ENCODE data around the gene PGP. TPM values are rescaled to one million over a fixed set of nuclear protein-coding genes. Genes with fewer than 3 reads are reported as not detected.

The PGP gene
- polyA plus RNA-seq, 2 of the 4 experiments (the other 2 are of a cell fraction): 13.9 to 33.7 TPM

DNA sequence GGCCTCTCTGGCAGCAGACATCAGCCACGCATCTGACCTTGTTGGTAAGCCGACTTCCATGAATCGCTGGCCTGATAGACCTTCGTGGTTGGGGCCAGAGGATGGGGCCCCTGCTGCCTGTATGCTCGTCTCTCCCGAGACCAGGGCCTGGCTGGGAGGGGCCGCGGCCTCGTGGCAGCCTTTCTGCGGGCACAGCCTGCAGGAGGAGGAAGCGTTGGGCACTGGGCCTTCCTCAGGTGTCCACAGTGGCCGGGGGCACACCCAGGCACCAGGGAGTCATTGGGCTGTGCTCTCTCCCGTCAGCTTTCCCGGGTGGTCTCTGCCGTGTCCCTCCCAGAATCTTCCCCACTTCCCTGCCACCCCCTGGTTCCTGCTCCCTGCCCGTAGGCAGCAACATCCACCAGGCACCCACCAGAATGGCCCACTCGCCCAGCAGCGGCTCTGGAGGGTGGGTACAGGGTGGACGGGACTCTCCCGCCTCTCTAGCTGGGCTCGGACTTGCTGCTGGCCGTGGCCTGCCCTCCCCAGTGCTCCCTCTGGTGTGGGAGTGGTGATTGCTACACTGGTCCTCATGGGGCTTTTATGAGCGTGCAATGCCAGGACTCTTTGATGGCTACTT is 15.1 kb upstream of the PGP start:
- ChIA-PET CTCF (interaction anchor here (2.3 kb wide), 1 partner anchor 35 kb away, joined by 7 read pairs; no protein-coding TSS in a partner anchor), POLR2A (no interaction called here)
- no peak overlapping the region for H3K4me3 ChIP-seq
- no peaks in the 10 kb centered on the region for H3K9me3 ChIP-seq
- H3K27ac ChIP-seq: no peak overlapping the region
- no peak overlapping the region for H3K4me2 ChIP-seq
- ATAC-seq: no peak
- peaks cover 21% of the 10 kb centered on the region for H3K4me1 ChIP-seq
- DNase-seq (ENCODE audit: low read depth in 1 of 2, low spot score in 1 of 2): no peak
- TF ChIP-seq EHF (CRISPR knock-in tag; IDR thresholded peaks at IDR 0.05): no peak
- TF ChIP-seq TP53 (CRISPR knock-in tag; IDR thresholded peaks at IDR 0.05): no peak
- no peak for TF ChIP-seq ZFP36 (IDR thresholded peaks at IDR 0.05; ENCODE audit: borderline replicate concordance, partially characterized antibody)
- TF ChIP-seq, protein P1, sequence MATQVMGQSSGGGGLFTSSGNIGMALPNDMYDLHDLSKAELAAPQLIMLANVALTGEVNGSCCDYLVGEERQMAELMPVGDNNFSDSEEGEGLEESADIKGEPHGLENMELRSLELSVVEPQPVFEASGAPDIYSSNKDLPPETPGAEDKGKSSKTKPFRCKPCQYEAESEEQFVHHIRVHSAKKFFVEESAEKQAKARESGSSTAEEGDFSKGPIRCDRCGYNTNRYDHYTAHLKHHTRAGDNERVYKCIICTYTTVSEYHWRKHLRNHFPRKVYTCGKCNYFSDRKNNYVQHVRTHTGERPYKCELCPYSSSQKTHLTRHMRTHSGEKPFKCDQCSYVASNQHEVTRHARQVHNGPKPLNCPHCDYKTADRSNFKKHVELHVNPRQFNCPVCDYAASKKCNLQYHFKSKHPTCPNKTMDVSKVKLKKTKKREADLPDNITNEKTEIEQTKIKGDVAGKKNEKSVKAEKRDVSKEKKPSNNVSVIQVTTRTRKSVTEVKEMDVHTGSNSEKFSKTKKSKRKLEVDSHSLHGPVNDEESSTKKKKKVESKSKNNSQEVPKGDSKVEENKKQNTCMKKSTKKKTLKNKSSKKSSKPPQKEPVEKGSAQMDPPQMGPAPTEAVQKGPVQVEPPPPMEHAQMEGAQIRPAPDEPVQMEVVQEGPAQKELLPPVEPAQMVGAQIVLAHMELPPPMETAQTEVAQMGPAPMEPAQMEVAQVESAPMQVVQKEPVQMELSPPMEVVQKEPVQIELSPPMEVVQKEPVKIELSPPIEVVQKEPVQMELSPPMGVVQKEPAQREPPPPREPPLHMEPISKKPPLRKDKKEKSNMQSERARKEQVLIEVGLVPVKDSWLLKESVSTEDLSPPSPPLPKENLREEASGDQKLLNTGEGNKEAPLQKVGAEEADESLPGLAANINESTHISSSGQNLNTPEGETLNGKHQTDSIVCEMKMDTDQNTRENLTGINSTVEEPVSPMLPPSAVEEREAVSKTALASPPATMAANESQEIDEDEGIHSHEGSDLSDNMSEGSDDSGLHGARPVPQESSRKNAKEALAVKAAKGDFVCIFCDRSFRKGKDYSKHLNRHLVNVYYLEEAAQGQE (IDR thresholded peaks at IDR 0.05): no peak
- TF ChIP-seq, protein P2, sequence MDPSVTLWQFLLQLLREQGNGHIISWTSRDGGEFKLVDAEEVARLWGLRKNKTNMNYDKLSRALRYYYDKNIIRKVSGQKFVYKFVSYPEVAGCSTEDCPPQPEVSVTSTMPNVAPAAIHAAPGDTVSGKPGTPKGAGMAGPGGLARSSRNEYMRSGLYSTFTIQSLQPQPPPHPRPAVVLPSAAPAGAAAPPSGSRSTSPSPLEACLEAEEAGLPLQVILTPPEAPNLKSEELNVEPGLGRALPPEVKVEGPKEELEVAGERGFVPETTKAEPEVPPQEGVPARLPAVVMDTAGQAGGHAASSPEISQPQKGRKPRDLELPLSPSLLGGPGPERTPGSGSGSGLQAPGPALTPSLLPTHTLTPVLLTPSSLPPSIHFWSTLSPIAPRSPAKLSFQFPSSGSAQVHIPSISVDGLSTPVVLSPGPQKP (IDR thresholded peaks at IDR 0.05; ENCODE audit: low read depth, low read length): no peak
- no peak for TF ChIP-seq CHD2 (IDR thresholded peaks at IDR 0.05; ENCODE audit: low read length, partially characterized antibody)
- WGBS (ENCODE audit: missing lambda C conversion rate): 95% methylated on average over 12 of the region's 23 CpGs
- FAIRE-seq: no peak

DNA sequence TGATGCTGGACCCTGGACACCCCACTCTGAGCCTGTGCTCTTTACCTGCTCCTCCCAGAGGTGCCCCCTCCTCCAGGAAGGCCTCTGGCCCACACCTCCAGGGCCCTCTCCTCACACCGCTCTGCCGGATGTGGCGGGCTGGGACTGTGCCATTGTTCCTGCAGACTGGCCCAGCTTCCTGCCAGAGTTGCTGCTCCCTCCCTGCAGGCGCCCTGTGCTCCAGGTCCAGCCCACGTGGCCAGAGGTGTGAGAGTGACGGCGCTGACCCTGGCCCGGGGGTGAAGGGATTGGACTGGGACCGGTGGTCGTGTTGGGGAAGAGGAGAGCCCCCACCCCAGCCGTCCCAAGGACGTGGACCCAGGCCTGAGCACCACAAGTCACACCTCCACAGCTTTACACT is 14.5 kb upstream of the PGP start:
- Histone ChIP-seq H3K4me1 (peaks cover 25% of the 10 kb centered on the region), H3K4me3 (no peak overlapping the region), H3K4me2 (no peak overlapping the region), H3K27ac (no peak overlapping the region), H3K9me3 (no peaks in the 10 kb centered on the region)
- CTCF ChIA-PET: interaction anchor here (2.3 kb wide), 1 partner anchor 34 kb away, joined by 7 read pairs; no protein-coding TSS in a partner anchor
- no peak for DNase-seq (ENCODE audit: low read depth in 1 of 2, low spot score in 1 of 2)
- TF ChIP-seq HOXB5 (CRISPR knock-in tag; IDR thresholded peaks at IDR 0.05): no peak
- no peak for TF ChIP-seq RFX5 (IDR thresholded peaks at IDR 0.05)
- FAIRE-seq: no peak
- POLR2A ChIA-PET: no interaction called here
- WGBS (ENCODE audit: missing lambda C conversion rate): 95% methylated on average over 11 of the region's 12 CpGs
- ATAC-seq: no peak

DNA sequence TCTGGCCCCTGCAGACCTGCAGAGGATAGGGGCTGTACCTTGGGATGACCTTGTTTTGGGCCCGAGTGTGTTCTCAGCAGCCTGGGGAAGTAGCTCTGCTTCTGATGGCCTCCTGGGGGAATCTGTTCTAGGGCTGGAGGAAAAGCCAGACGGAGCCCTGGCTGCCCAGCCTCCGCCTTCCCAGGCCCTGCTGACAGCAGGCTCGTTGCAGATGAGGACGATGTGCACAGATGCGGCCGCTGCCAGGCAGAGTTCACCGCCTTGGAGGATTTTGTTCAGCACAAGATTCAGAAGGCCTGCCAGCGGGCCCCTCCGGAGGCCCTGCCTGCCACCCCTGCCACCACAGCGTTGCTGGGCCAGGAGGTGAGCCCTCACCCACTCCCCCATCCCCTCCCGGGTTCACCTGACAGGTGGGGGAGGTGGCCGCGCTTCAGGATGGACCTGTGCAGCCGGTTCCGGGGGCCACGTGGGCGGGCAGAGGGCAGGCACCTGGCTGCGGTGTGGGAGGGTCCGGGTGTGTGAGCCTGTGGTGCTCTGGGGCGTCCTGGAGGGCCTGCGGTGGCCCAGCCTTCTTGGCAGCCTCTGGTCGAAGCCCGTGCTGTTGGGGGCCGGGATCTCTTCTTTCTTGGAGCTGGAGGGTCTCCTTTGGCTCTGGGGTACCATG is 13.7 kb upstream of the PGP start:
- ATAC-seq (no peak), DNase-seq (ENCODE audit: low read depth in 1 of 2, low spot score in 1 of 2) (no peak), FAIRE-seq (no peak)
- no peak overlapping the region for H3K27ac ChIP-seq
- no peak overlapping the region for H3K4me3 ChIP-seq
- H3K9me3 ChIP-seq: no peaks in the 10 kb centered on the region
- peaks cover 25% of the 10 kb centered on the region for H3K4me1 ChIP-seq
- no peak for TF ChIP-seq ZNF302 (CRISPR knock-in tag; IDR thresholded peaks at IDR 0.05)
- no peak for TF ChIP-seq HOXB5 (CRISPR knock-in tag; IDR thresholded peaks at IDR 0.05)
- TF ChIP-seq SREBF2 (IDR thresholded peaks at IDR 0.05): no peak
- no peak for TF ChIP-seq TFCP2L1 (CRISPR knock-in tag; IDR thresholded peaks at IDR 0.05)
- TF ChIP-seq, protein P3, sequence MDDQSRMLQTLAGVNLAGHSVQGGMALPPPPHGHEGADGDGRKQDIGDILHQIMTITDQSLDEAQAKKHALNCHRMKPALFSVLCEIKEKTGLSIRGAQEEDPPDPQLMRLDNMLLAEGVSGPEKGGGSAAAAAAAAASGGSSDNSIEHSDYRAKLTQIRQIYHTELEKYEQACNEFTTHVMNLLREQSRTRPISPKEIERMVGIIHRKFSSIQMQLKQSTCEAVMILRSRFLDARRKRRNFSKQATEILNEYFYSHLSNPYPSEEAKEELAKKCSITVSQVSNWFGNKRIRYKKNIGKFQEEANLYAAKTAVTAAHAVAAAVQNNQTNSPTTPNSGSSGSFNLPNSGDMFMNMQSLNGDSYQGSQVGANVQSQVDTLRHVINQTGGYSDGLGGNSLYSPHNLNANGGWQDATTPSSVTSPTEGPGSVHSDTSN (IDR thresholded peaks at IDR 0.05): no peak
- no peak for TF ChIP-seq BHLHE40 (IDR thresholded peaks at IDR 0.05; ENCODE audit: low read depth, low read length)
- TF ChIP-seq, protein P4, sequence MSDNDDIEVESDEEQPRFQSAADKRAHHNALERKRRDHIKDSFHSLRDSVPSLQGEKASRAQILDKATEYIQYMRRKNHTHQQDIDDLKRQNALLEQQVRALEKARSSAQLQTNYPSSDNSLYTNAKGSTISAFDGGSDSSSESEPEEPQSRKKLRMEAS (IDR thresholded peaks at IDR 0.05): no peak
- no peak for TF ChIP-seq HOXB13 (CRISPR knock-in tag; IDR thresholded peaks at IDR 0.05; ENCODE audit: low read depth)
- CTCF ChIA-PET: interaction anchor here (3.8 kb wide), 1 partner anchor 23 kb away, joined by 20 read pairs; the partner anchor contains the start of gene ECI1
- POLR2A ChIA-PET: no interaction called here
- H3K4me2 ChIP-seq: no peak overlapping the region
- 93% methylated on average over 12 of the region's 25 CpGs for WGBS (ENCODE audit: missing lambda C conversion rate)
